Neural cell (in vitro differentiated cells): ENCODE measurements around the gene PYDC1.

Source experiments
- EZH2 ChIP-seq: fragments of 200-600, 300-800 bp; shearing (Covaris generic), sonication (generic); IDR thresholded peaks from 2 replicates; pipeline ENCODE4 v1.6.1; 2014; ENCODE audit warnings: antibody characterized with exemption, low read length, borderline replicate concordance, mild to moderate bottlenecking; ENCODE audit not compliant: insufficient read depth, poor library complexity, severe bottlenecking
- TF ChIP-seq, protein P1 (sequence below): fragments of 450-650 bp; IDR thresholded peaks from 2 replicates; pipeline ENCODE4 v1.5.1; 2014; ENCODE audit warnings: antibody characterized with exemption, mild to moderate bottlenecking, moderate library complexity; ENCODE audit not compliant: poor library complexity, severe bottlenecking

DNA sequence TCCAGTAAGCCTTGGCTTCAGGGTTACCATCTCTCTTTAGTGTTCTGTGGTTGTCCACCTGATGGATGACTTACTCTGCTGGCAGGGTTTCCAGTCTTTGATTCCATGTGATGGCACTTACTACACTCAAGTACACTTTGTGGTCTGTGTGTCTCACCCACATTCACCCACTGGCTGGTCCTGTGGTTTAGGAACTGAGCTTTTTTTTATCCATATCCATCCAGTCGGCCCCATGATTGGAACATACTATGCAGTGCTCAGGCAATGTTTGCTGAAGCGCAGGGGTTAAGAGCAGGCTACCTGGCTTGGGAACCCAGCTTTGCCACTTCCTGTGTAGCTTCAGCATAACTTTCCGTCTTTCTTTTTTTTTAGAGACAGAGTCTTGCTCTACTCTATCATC is 39.8 kb downstream of the PYDC1 start:
- TF ChIP-seq EZH2, result no peak
- TF ChIP-seq, protein P1, sequence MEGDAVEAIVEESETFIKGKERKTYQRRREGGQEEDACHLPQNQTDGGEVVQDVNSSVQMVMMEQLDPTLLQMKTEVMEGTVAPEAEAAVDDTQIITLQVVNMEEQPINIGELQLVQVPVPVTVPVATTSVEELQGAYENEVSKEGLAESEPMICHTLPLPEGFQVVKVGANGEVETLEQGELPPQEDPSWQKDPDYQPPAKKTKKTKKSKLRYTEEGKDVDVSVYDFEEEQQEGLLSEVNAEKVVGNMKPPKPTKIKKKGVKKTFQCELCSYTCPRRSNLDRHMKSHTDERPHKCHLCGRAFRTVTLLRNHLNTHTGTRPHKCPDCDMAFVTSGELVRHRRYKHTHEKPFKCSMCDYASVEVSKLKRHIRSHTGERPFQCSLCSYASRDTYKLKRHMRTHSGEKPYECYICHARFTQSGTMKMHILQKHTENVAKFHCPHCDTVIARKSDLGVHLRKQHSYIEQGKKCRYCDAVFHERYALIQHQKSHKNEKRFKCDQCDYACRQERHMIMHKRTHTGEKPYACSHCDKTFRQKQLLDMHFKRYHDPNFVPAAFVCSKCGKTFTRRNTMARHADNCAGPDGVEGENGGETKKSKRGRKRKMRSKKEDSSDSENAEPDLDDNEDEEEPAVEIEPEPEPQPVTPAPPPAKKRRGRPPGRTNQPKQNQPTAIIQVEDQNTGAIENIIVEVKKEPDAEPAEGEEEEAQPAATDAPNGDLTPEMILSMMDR, result no peak
